Omental fat pad (tissue), 4 donors: ENCODE data around the gene FOCAD. TPM values are rescaled to one million over a fixed set of nuclear protein-coding genes. Genes with fewer than 3 reads are reported as not detected.

Source experiments
- ATAC-seq: fragments of 150-250 bp; one replicate; pipeline ENCODE4 v1.9.1; 2016; ENCODE audit warnings: mild to moderate bottlenecking, moderate library complexity; ENCODE audit not compliant: low FRiP score
- DNase-seq: peaks from one replicate; pipeline ENCODE4 v3.0.0-alpha.2; 2019; ENCODE audit warnings: low spot score
- small RNA-seq: library from RNA; depleted of rRNA; stranded (forward); fragments of <200 nt; gene quantifications from one replicate; pipeline ENCODE3, GENCODE V24; 2016
- total RNA-seq, 4 donors: library from RNA; depleted of rRNA; stranded (reverse); fragments of >200 nt; gene quantifications; one replicate each; pipeline ENCODE4 v1.1.0, GENCODE V29; 2016
- TF ChIP-seq, protein P1 (sequence below), 3 donors: fragments of 450-650 bp; IDR thresholded peaks; one replicate each; pipeline ENCODE4 v1.5.1; 2016 to 2017; ENCODE audit warnings: antibody characterized with exemption in 3 of 3, mild to moderate bottlenecking in 3 of 3, moderate library complexity in 2 of 3

Gene FOCAD
- total RNA-seq, 4 donors from 2014 or later: 19.1 to 57.4 (median 30.9) TPM

DNA sequence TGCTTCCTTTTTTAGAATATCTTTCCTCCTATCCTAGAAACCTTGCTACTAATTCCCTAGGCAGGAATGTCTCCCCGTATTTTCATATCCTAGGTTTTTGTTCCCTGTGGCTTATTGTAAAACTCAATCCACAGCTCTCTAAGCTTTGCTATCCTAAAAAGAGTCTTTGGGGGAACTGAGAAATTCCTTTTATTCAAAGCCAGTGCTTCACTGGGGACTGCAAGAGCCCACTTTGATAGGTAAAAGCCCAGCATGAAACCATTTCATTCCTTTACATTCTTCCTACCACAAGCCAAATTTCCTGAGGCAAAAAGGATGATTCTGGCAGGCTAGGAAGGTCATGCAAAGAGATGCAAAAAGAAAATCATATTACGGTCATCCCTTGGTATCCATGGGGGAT lies 353.2 kb downstream of the FOCAD start:
- ATAC-seq (no peak), DNase-seq (no peak)
- TF ChIP-seq, protein P1, sequence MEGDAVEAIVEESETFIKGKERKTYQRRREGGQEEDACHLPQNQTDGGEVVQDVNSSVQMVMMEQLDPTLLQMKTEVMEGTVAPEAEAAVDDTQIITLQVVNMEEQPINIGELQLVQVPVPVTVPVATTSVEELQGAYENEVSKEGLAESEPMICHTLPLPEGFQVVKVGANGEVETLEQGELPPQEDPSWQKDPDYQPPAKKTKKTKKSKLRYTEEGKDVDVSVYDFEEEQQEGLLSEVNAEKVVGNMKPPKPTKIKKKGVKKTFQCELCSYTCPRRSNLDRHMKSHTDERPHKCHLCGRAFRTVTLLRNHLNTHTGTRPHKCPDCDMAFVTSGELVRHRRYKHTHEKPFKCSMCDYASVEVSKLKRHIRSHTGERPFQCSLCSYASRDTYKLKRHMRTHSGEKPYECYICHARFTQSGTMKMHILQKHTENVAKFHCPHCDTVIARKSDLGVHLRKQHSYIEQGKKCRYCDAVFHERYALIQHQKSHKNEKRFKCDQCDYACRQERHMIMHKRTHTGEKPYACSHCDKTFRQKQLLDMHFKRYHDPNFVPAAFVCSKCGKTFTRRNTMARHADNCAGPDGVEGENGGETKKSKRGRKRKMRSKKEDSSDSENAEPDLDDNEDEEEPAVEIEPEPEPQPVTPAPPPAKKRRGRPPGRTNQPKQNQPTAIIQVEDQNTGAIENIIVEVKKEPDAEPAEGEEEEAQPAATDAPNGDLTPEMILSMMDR (IDR thresholded peaks at IDR 0.05): no peak

DNA sequence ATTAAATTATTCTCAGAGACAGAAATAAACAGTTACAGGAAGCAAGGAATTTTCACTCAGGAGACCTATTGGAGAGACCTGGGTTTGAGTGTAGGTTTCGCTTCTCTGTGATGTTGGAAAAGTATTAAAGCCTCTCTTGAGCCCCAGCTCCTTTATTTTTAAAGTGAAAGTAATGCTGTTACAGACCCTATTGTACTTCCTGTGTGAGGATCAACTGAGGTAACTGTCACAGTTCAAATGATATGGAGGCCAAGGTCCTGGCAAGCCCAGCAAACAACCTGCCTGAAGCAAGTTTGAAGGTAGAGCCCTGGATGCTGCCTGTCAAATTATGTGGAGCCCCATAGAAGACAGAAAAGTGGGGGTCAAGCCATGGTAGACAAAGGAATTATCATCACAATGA lies 355.2 kb downstream of the FOCAD start:
- TF ChIP-seq, protein P1 (IDR thresholded peaks at IDR 0.05): no peak
- DNase-seq (no peak), ATAC-seq (no peak)

DNA sequence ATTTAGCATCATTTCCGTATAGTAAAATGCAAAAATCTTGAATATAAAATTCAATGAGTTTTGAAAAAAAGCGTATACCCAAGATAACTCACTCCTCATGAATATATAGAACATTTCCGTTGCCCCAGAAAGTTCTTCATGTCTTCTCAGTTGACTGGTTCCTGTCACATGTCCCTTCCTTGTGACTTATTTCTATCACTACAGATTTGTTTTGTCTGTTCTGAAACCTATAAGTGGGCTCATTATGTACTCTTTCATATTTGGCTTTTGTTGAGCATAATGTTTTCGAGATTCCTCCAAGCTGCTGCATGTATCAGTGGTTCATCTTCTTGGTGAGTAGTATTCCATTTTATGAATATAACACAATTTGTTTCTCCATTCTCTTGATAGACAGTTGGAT lies 358.4 kb downstream of the FOCAD start:
- ATAC-seq (no peak), DNase-seq (no peak)
- TF ChIP-seq, protein P1 (IDR thresholded peaks at IDR 0.05): no peak

DNA sequence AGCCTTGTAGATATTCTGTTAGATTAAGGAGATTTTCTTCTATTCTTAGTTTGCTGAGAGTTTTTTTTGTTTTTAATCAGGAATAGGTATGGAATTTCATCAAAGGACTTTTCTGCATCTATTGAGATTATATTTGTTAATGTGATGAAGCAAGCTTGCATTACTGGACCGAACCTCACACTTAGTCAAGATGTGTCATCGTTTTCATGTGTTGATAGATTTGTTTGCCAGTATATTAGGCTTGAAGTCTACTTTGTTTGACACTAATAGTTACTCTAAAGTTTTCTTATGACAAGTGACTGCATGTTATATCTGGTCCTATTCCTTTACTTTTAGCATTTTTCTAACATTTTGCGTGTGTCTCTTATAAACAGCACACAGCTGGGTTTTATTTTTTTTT lies 359.8 kb downstream of the FOCAD start:
- ATAC-seq (no peak), DNase-seq (no peak)
- TF ChIP-seq, protein P1 (IDR thresholded peaks at IDR 0.05): no peak

Small RNA genes within 50 kb of the gene (small RNA-seq; reads per million reads assigned to genes)
- gene MIR491 (not detected), gene SNORA30B (not detected)

Other genes starting within 250 kb of the FOCAD start
- 10 to 100 TPM in 2 of 4 donors, 1 to 10 TPM in 2; 4.8 to 17.8 (median 12.1) TPM for gene MLLT3, start 61.8 kb upstream of the FOCAD start, total RNA-seq